SK-MEL-5 (cell line): Measurements from ENCODE around the gene C3orf33. TPM values are rescaled to one million over a fixed set of nuclear protein-coding genes. Genes with fewer than 3 reads are reported as not detected.

Experiments
- total RNA-seq: library from RNA; depleted of rRNA; stranded (reverse); fragments of >200 nt; shearing (Covaris generic); gene quantifications from 2 replicates; pipeline ENCODE4 v1.2.3, GENCODE V29; 2014; rRNA removed

Gene C3orf33
- total RNA-seq, 1 experiment from 2014 or later: 12.8 TPM

Other genes with a start within 250 kb of the C3orf33 start
- gene PLCH1, start 61.2 kb downstream of the C3orf33 start, total RNA-seq: 0.26 and 0.35 TPM in 2 replicates
- gene SLC33A1, start 48.1 kb upstream of the C3orf33 start, total RNA-seq: 60.9 and 66.0 TPM in 2 replicates
- gene GMPS, start 64.4 kb upstream of the C3orf33 start, total RNA-seq: 49.6 and 50.5 TPM in 2 replicates